Stimulated activated naive CD8-positive, alpha-beta T cell treated with anti-CD3 and anti-CD28 coated beads, Interleukin-15, amount 100 ng/mL, for 72 hours (primary cell): Measurements from ENCODE around the gene PIGC.

Source experiments
- ATAC-seq: fragments of 150-1000 bp; cut with Tn5 transposase; 2 replicates; pipeline ENCODE4 v1.10.0; 2021; ENCODE audit warnings: mild to moderate bottlenecking, moderate library complexity
- DNase-seq, 2 donors: peaks; one replicate each; pipeline ENCODE4 v3.0.0; 2021 to 2022
- H3K27ac Mint-ChIP-seq, 2 donors: one replicate each; pipeline ENCODE4 v1.8.0; 2022; ENCODE audit warnings: mild to moderate bottlenecking in 2 of 2, mixed read lengths in 2 of 2, moderate library complexity in 2 of 2
- H3K27me3 Mint-ChIP-seq: one replicate; pipeline ENCODE4 v1.8.0; 2022; ENCODE audit warnings: mixed read lengths
- H3K4me1 Mint-ChIP-seq: one replicate; pipeline ENCODE4 v1.8.0; 2022; ENCODE audit warnings: mild to moderate bottlenecking, mixed read lengths
- H3K4me3 Mint-ChIP-seq, 2 donors: one replicate each; pipeline ENCODE4 v1.8.0; 2022; ENCODE audit warnings: mild to moderate bottlenecking in 2 of 2, mixed read lengths in 2 of 2, moderate library complexity in 1 of 2
- H3K9me3 Mint-ChIP-seq, 2 donors: one replicate each; pipeline ENCODE4 v1.8.0; 2022; ENCODE audit warnings: mixed read lengths in 2 of 2

PIGC gene

DNA sequence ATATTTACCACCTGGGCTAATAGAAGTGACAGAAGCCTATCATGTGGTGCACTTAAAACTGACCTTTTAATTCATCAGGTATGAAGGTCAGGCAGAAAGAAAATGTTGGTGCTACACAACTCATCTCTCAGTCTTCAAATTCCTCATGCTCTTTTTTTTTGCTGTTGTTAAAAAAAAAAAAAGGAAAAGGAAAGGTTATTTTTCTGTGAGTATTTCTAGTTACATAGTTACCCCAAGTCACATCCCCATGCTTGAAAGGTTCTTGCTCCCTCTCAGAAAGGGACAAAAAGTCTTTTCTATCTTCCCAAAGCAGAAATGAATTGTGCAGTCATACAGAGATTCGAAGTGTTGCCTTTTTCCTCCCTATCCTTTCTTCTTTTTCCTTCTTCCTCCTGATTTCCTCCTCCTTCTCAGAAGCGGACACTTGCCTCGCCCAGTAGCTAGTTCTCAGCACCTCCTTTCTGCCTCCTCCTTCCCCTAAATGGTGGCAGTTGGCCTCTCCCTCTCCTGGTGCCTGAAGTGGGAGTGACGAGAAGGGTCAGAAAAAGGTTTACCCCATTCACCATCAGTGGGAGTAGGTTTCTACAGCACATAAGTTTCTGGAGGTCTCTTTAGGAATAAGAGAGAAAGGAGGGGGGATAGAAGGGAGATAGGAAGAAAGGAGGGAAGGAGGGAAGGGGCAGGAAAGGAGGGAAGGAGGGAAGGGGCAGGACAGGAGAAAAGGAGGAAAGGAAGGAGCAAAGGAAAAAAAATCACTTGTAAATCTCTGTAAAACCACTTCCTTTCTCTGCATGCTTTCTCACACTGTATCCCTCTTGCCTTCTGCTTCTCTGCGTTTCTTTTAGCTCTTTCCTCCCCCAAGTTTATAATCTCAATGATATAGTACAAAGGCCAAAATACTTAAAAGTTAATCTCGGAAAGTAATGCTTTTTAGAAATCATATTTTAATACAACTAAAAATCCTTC is 43.8 kb downstream of the PIGC start:
- Mint-ChIP-seq H3K4me3 (peak overlapping the region; percentile 13 to 42), H3K9me3 (no peaks in the 10 kb centered on the region), H3K27me3 (no peaks in the 10 kb centered on the region), H3K27ac (peak overlapping the region in 1 of 2 donors; percentile 19), H3K4me1 (peaks cover 64% of the 10 kb centered on the region)
- DNase-seq (no peak), ATAC-seq (no peak)

DNA sequence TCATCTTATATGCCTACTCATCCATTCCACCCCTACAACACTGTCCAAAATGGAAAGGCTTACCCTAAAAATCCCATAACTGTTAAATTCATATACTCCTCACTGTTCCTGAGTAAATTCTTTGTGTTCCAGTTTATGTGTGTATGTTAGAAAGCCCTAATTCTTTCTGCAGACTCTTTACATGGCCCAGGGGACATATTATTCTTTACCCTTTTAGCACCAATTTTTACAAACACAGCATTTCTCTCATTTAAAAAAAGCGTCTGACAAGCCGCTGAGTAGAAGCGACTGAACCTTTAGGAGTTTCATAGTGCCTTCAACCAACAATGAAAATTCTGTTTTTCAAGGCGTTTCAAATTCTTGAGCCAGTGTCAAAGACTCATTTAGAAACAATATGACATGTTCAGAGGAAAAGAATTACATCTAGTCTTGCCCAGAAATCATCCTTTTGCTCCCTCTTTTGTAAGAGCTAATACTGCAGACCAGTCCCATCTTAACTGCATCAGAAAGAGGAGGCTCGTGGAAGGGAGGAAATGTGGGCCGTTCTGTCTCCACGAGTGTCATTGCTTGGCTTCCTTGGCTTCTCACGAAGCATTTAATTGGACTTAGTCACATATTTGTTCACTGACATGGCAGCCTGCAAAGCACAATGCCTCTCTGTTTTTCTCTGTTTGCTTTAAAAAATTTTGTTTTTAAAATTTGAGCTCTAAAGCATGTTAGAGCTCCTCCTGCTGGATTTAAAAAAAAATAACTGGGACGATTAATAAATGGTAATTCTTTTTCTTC is 44.7 kb downstream of the PIGC start:
- Mint-ChIP-seq H3K4me1 (peaks cover 72% of the 10 kb centered on the region), H3K27me3 (no peaks in the 10 kb centered on the region), H3K27ac (peak overlapping the region; percentile 15 to 19), H3K4me3 (peak overlapping the region; percentile 13 to 42), H3K9me3 (no peaks in the 10 kb centered on the region)
- DNase-seq (peak in 1 of 2 donors; percentile 17), ATAC-seq (no peak)

DNA sequence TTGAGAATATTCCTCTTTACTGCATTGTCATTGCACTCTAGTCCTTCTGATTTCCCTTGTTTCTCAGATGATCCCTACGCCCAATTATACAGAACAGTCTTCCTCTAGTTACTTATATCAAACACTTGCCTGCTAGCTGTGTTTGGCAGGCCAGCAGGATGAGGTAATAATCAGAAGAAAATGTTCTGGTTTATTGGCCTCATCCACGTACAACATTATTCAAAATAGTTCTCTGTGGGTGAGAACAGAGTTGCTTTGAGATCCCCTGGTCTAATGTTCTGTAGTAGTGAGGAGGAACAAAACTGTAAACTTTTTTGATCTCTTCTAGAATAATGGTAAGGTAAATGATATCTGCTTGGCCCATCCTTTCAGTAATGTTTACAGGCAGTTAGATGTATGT is 45.7 kb downstream of the PIGC start:
- ATAC-seq (peak; percentile 62), DNase-seq (no peak)
- H3K27me3 Mint-ChIP-seq = no peaks in the 10 kb centered on the region
- H3K4me3 Mint-ChIP-seq = no peak overlapping the region
- no peaks in the 10 kb centered on the region for H3K9me3 Mint-ChIP-seq
- no peak overlapping the region for H3K27ac Mint-ChIP-seq
- peaks cover 76% of the 10 kb centered on the region for H3K4me1 Mint-ChIP-seq

DNA sequence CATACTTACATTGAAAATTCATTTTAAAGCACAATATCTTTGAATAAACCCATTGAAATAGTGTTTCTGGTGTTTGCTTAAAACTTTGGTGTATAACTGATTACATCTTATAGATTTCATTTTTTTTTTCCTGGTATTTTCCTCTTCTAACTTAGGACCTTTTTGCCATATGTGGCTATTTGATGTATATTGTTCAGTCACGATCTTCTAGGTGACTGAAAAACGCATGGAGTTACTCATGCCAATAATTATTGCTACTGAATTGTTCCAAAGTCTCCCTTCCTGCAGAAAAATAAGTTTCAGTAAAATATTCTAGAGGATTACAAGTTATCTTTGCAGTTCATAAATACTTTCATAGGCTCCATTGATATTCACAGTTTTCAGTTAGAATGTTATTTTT is 46.2 kb downstream of the PIGC start:
- no peak overlapping the region for H3K27ac Mint-ChIP-seq
- H3K27me3 Mint-ChIP-seq = no peaks in the 10 kb centered on the region
- peaks cover 78% of the 10 kb centered on the region for H3K4me1 Mint-ChIP-seq
- no peaks in the 10 kb centered on the region for H3K9me3 Mint-ChIP-seq
- DNase-seq (no peak), ATAC-seq (no peak)
- H3K4me3 Mint-ChIP-seq = no peak overlapping the region

DNA sequence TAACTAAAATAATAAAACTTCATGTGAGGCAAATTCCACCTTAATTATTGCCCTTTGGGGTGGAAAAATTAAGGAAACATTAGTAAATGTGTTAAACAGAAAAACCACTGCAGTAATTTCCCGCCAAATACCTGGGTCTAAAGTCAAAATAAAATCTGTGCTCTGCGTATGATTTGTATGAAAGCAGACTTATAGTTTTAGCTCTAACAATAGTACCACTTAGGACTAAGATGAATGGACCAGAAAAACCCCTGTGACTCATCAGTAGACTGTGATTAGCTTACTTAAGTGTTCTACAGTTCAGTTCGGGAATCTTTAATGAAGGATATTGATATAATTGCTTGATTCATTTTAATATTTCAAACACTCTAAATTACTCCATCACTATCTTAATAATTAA is 46.6 kb downstream of the PIGC start:
- DNase-seq (no peak), ATAC-seq (peak; percentile 82)
- Mint-ChIP-seq H3K9me3 (no peaks in the 10 kb centered on the region), H3K4me3 (no peak overlapping the region), H3K27me3 (no peaks in the 10 kb centered on the region), H3K4me1 (peaks cover 82% of the 10 kb centered on the region), H3K27ac (no peak overlapping the region)

DNA sequence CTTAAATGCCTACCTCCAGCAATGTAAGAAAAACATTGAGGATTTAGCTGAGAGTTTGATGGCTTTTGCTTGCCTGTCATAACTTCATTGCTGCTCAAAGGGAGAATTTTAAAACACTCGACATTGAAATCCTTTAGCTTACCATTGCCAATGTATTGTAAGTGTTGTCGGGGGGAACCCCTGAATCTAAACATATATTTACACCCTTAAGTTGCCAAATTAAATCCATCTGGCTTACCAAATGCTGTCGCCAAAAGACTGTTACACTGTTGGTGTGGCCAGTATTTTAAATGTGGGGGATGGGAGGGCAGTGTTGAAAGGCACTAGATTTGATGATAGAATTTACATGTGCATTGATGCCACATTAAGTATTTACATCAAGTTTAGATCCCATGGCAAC is 48.3 kb downstream of the PIGC start:
- ATAC-seq = no peak
- Mint-ChIP-seq H3K4me3 (no peak overlapping the region), H3K4me1 (peaks cover 87% of the 10 kb centered on the region), H3K9me3 (no peaks in the 10 kb centered on the region), H3K27ac (no peak overlapping the region), H3K27me3 (no peaks in the 10 kb centered on the region)
- DNase-seq = no peak

DNA sequence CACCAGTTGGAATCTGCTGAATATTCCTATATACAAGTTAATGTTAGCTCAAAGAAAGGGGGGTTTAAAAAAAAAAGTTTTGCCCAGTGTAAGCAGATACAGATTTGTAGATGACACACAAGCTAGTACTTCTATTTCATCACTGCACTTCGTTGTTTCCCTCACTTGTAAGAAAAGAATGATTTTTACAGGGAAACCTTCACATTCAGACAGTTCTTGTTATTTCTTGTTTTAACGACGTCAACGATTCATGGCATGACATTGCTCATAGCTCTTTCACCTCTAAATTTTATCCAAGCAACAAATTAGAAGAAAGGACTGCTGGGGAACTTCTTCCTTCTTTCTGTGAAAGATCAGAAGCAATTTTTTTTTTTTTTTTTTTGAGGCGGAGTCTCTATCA is 49.1 kb downstream of the PIGC start:
- ATAC-seq (no peak), DNase-seq (no peak)
- no peaks in the 10 kb centered on the region for H3K27me3 Mint-ChIP-seq
- H3K27ac Mint-ChIP-seq = peak overlapping the region; percentile 5 to 93
- no peaks in the 10 kb centered on the region for H3K9me3 Mint-ChIP-seq
- H3K4me3 Mint-ChIP-seq = peak overlapping the region; percentile 46 to 68
- peaks cover 82% of the 10 kb centered on the region for H3K4me1 Mint-ChIP-seq

DNA sequence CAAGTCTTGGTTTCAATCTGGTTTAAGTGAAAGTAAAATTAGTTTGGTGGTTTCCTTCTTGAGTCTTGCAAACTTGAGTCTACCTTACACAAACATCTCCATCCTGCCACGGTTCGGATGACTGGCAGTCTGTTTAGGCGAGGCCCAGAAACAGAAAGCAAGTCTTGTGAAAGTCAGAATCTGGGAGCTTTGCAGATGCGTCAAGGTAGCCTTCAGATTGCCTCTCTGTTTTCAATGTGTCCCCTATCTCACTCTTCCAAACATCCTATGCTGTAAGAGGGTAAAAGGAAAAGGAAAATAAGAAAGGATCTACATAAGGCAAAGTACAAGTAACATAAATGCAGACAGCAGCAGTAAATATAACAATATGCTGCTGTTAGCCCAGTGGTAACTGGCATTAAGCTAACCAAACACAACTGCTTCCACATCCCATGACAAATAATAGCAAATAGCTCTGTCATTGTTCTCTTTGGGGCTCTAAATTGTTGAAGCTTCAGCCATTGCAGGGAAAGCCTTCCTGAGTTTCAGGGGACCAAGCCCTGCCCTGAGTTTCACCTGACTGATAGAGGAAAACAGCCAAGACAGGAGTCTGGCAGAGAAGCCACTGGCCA is 49.6 kb downstream of the PIGC start:
- peak; percentile 95 for ATAC-seq
- Mint-ChIP-seq H3K27ac (peak overlapping the region; percentile 86 to 93), H3K27me3 (no peaks in the 10 kb centered on the region), H3K4me1 (peaks cover 77% of the 10 kb centered on the region), H3K9me3 (no peaks in the 10 kb centered on the region), H3K4me3 (peak overlapping the region; percentile 61 to 68)
- DNase-seq = peak; percentile 65 to 78

DNA sequence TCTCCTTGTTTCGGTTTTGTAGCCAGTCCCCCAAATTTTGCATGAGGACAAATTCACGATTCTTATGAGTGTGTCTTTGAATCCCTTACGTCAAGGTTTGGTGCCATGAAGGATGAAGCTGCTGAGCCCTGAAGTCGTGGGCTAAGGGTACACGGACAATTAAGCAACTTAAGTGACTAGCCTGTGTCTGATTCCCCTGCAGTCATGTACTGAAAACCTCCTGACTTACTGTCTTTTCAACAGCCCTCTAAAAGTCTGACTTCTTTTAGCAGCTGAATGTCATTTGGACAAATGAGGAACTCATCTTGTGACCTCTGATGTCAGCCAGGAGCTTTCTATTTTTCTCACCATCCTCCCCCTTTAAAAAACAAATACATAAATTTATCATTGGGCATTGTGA is 50.5 kb downstream of the PIGC start:
- ATAC-seq (no peak), DNase-seq (no peak)
- Mint-ChIP-seq H3K27me3 (no peaks in the 10 kb centered on the region), H3K4me3 (peak overlapping the region; percentile 47 to 63), H3K27ac (peak overlapping the region in 1 of 2 donors; percentile 51), H3K4me1 (peaks cover 68% of the 10 kb centered on the region), H3K9me3 (no peaks in the 10 kb centered on the region)

DNA sequence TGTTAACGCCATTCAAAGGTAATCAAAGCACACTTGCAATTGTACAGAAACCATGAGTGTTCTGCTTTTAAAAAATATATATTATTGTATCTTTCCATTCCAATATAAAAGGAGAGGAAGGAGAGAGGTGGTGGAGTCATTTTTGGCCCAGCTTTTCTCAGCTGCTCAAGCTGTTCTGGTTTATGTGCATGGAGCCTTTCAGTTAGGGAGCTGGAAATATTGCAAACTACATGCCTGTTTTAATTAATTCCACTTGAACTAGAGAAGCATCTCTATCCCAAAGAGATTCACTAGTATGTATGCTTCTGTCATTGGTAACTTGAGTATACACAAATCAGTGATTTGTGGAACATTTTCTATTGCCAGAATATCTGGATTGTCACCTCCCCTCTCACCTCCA is 51.9 kb downstream of the PIGC start:
- ATAC-seq (no peak), DNase-seq (no peak)
- H3K4me3 Mint-ChIP-seq = no peak overlapping the region
- no peaks in the 10 kb centered on the region for H3K27me3 Mint-ChIP-seq
- no peak overlapping the region for H3K27ac Mint-ChIP-seq
- peaks cover 54% of the 10 kb centered on the region for H3K4me1 Mint-ChIP-seq
- H3K9me3 Mint-ChIP-seq = no peaks in the 10 kb centered on the region
